ENCODE measurements around the gene MARCHF4.

Gene MARCHF4

GRCh38 chr2:216379977-216380376 lies 7.7 kb upstream of the MARCHF4 start:
- H3K27me3 ChIP-seq = no peaks in the 10 kb centered on the region
- H3K27ac ChIP-seq = no peak overlapping the region
- no peaks in the 10 kb centered on the region for H4K20me1 ChIP-seq
- H3K9ac ChIP-seq = no peak overlapping the region
- H3K36me3 ChIP-seq = no peaks in the 10 kb centered on the region
- H3K4me1 ChIP-seq = peaks cover 0 to 19% (median 0%) of the 10 kb centered on the region in 10 experiments; a peak in 4 of 20 replicates
- no peak for TF ChIP-seq Cebpa-rat (IDR thresholded peaks at IDR 0.05)
- no peaks in the 10 kb centered on the region for H3K9me3 ChIP-seq (replicated peaks in 1 of 11)
- peak overlapping the region in 2 of 11 experiments; percentile 21 to 28; a peak in 4 of 22 replicates for H3K4me2 ChIP-seq
- H3K4me3 ChIP-seq = no peak overlapping the region

- Histone ChIP-seq H3K27ac (no peak overlapping the region), H3K4me3 (no peak overlapping the region), H3K36me3 (no peaks in the 10 kb centered on the region), H3K27me3 (peaks cover 29 to 35% (median 34%) of the 10 kb centered on the region in 11 experiments), H4K20me1 (peaks cover 0 to 3% (median 0%) of the 10 kb centered on the region in 11 experiments; a peak in 1 of 22 replicates), H3K9ac (no peak overlapping the region), H3K9me3 (replicated peaks in 1 of 11) (peaks cover 0 to 7% (median 0%) of the 10 kb centered on the region in 11 experiments; a peak in 2 of 22 replicates), H3K4me1 (peaks cover 0 to 17% (median 0%) of the 10 kb centered on the region in 10 experiments; a peak in 8 of 20 replicates), H3K4me2 (no peak overlapping the region)
- no peak for TF ChIP-seq Cebpa-rat (IDR thresholded peaks at IDR 0.05)
These were observed 3.0 kb upstream of the MARCHF4 start for GRCh38 chr2:216375286-216375685.

- Histone ChIP-seq H3K4me2 (no peak overlapping the region), H3K9me3 (replicated peaks in 1 of 11) (peaks cover 0 to 7% (median 0%) of the 10 kb centered on the region in 11 experiments; a peak in 2 of 22 replicates), H3K4me1 (peaks cover 0 to 9% (median 0%) of the 10 kb centered on the region in 10 experiments; a peak in 7 of 20 replicates), H3K27ac (no peak overlapping the region), H3K27me3 (peaks cover 38 to 49% (median 46%) of the 10 kb centered on the region in 11 experiments), H3K36me3 (no peaks in the 10 kb centered on the region), H3K4me3 (no peak overlapping the region), H4K20me1 (peaks cover 0 to 10% (median 0%) of the 10 kb centered on the region in 11 experiments; a peak in 2 of 22 replicates), H3K9ac (no peak overlapping the region)
- no peak for TF ChIP-seq Cebpa-rat (IDR thresholded peaks at IDR 0.05)
These were observed 1.6 kb upstream of the MARCHF4 start for GRCh38 chr2:216373896-216374295.

- no peak overlapping the region for H3K4me3 ChIP-seq
- peaks cover 38 to 58% (median 52%) of the 10 kb centered on the region in 11 experiments for H3K27me3 ChIP-seq
- H3K9me3 ChIP-seq (replicated peaks in 1 of 11) = peaks cover 0 to 7% (median 0%) of the 10 kb centered on the region in 11 experiments; a peak in 2 of 22 replicates
- no peaks in the 10 kb centered on the region for H3K36me3 ChIP-seq
- peaks cover 0 to 4% (median 0%) of the 10 kb centered on the region in 10 experiments; a peak in 7 of 20 replicates for H3K4me1 ChIP-seq
- no peak overlapping the region for H3K27ac ChIP-seq
- H3K9ac ChIP-seq = no peak overlapping the region
- TF ChIP-seq Cebpa-rat (IDR thresholded peaks at IDR 0.05) = no peak
- peak overlapping the region in 1 of 11 experiments; percentile 42; a peak in 1 of 22 replicates for H3K4me2 ChIP-seq
- peaks cover 0 to 10% (median 0%) of the 10 kb centered on the region in 11 experiments; a peak in 2 of 22 replicates for H4K20me1 ChIP-seq
These were observed 543 bp upstream of the MARCHF4 start for GRCh38 chr2:216372761-216373291.

- H3K4me1 ChIP-seq = peaks cover 0 to 4% (median 0%) of the 10 kb centered on the region in 10 experiments; a peak in 4 of 20 replicates
- peaks cover 38 to 59% (median 52%) of the 10 kb centered on the region in 11 experiments for H3K27me3 ChIP-seq
- no peak overlapping the region for H3K4me3 ChIP-seq
- H3K9me3 ChIP-seq (replicated peaks in 1 of 11) = peaks cover 0 to 7% (median 0%) of the 10 kb centered on the region in 11 experiments; a peak in 2 of 22 replicates
- peaks cover 0 to 10% (median 0%) of the 10 kb centered on the region in 11 experiments; a peak in 2 of 22 replicates for H4K20me1 ChIP-seq
- no peak overlapping the region for H3K9ac ChIP-seq
- H3K27ac ChIP-seq = no peak overlapping the region
- no peak for TF ChIP-seq Cebpa-rat (IDR thresholded peaks at IDR 0.05)
- H3K36me3 ChIP-seq = no peaks in the 10 kb centered on the region
- no peak overlapping the region for H3K4me2 ChIP-seq
These were observed 1.1 kb downstream of the MARCHF4 start for GRCh38 chr2:216370961-216371712.

GRCh38 chr2:216369821-216370220 lies 2.5 kb downstream of the MARCHF4 start:
- no peak for TF ChIP-seq Cebpa-rat (IDR thresholded peaks at IDR 0.05)
- Histone ChIP-seq H3K4me2 (no peak overlapping the region), H3K27me3 (peaks cover 38 to 59% (median 52%) of the 10 kb centered on the region in 11 experiments), H3K36me3 (no peaks in the 10 kb centered on the region), H3K4me3 (no peak overlapping the region), H4K20me1 (peaks cover 0 to 10% (median 0%) of the 10 kb centered on the region in 11 experiments; a peak in 2 of 22 replicates), H3K9ac (no peak overlapping the region), H3K9me3 (replicated peaks in 1 of 11) (peaks cover 0 to 7% (median 0%) of the 10 kb centered on the region in 11 experiments; a peak in 2 of 22 replicates), H3K4me1 (peaks cover 0 to 4% (median 0%) of the 10 kb centered on the region in 10 experiments; a peak in 4 of 20 replicates), H3K27ac (no peak overlapping the region)

- Histone ChIP-seq H3K27ac (no peak overlapping the region), H3K4me1 (peaks cover 0 to 2% (median 0%) of the 10 kb centered on the region in 10 experiments; a peak in 4 of 20 replicates), H3K27me3 (peaks cover 26 to 42% (median 34%) of the 10 kb centered on the region in 11 experiments), H4K20me1 (peaks cover 0 to 10% (median 0%) of the 10 kb centered on the region in 11 experiments; a peak in 2 of 22 replicates), H3K4me3 (no peak overlapping the region), H3K4me2 (no peak overlapping the region), H3K9me3 (replicated peaks in 1 of 11) (peaks cover 0 to 7% (median 0%) of the 10 kb centered on the region in 11 experiments; a peak in 2 of 22 replicates), H3K9ac (no peak overlapping the region), H3K36me3 (no peaks in the 10 kb centered on the region)
- no peak for TF ChIP-seq Cebpa-rat (IDR thresholded peaks at IDR 0.05)
These were observed 5.4 kb downstream of the MARCHF4 start for GRCh38 chr2:216366777-216367471.

GRCh38 chr2:216365518-216365917 lies 6.8 kb downstream of the MARCHF4 start:
- no peaks in the 10 kb centered on the region for H3K4me1 ChIP-seq
- H3K4me2 ChIP-seq = no peak overlapping the region
- H3K4me3 ChIP-seq = no peak overlapping the region
- H3K36me3 ChIP-seq = no peaks in the 10 kb centered on the region
- TF ChIP-seq Cebpa-rat (IDR thresholded peaks at IDR 0.05) = no peak
- no peak overlapping the region for H3K9ac ChIP-seq
- peaks cover 0 to 10% (median 0%) of the 10 kb centered on the region in 11 experiments; a peak in 2 of 22 replicates for H4K20me1 ChIP-seq
- H3K27me3 ChIP-seq = peaks cover 12 to 27% (median 20%) of the 10 kb centered on the region in 11 experiments
- H3K9me3 ChIP-seq (replicated peaks in 1 of 11) = no peaks in the 10 kb centered on the region
- no peak overlapping the region for H3K27ac ChIP-seq
